GM19099 (cell line): Measurements from ENCODE around the gene MAML2.

Experiments
- POLR2A ChIP-seq: IDR thresholded peaks from 3 replicates; pipeline ENCODE4 v1.6.1; 2011; ENCODE audit warnings: low read depth; ENCODE audit not compliant: insufficient read length; ENCODE audit errors: extremely low read depth

The MAML2 gene

GRCh38 chr11:96145163-96145585, 197.8 kb downstream of the MAML2 start:
- no peak for TF ChIP-seq POLR2A

GRCh38 chr11:96144553-96144952, 198.4 kb downstream of the MAML2 start:
- no peak for TF ChIP-seq POLR2A

GRCh38 chr11:96143041-96143521, 199.9 kb downstream of the MAML2 start:
- TF ChIP-seq POLR2A: no peak

- no peak for TF ChIP-seq POLR2A
Measured at GRCh38 chr11:96141626-96142025, 201.4 kb downstream of the MAML2 start.

GRCh38 chr11:96139691-96140090, 203.3 kb downstream of the MAML2 start:
- no peak for TF ChIP-seq POLR2A

GRCh38 chr11:96137373-96137772, 205.6 kb downstream of the MAML2 start:
- no peak for TF ChIP-seq POLR2A

- TF ChIP-seq POLR2A: no peak
Measured at GRCh38 chr11:96136613-96137298, 206.2 kb downstream of the MAML2 start.

GRCh38 chr11:96134602-96135001, 208.4 kb downstream of the MAML2 start:
- no peak for TF ChIP-seq POLR2A

- TF ChIP-seq POLR2A: no peak
Measured at GRCh38 chr11:96132437-96132836, 210.6 kb downstream of the MAML2 start.

GRCh38 chr11:96130061-96130620, 212.9 kb downstream of the MAML2 start:
- no peak for TF ChIP-seq POLR2A

GRCh38 chr11:96127596-96127959, 215.4 kb downstream of the MAML2 start:
- no peak for TF ChIP-seq POLR2A

- no peak for TF ChIP-seq POLR2A
Measured at GRCh38 chr11:96126917-96127595, 215.9 kb downstream of the MAML2 start.

GRCh38 chr11:96125400-96125799, 217.6 kb downstream of the MAML2 start:
- no peak for TF ChIP-seq POLR2A

GRCh38 chr11:96124155-96124554, 218.8 kb downstream of the MAML2 start:
- no peak for TF ChIP-seq POLR2A

GRCh38 chr11:96123301-96123700, 219.7 kb downstream of the MAML2 start:
- TF ChIP-seq POLR2A: no peak

- no peak for TF ChIP-seq POLR2A
Measured at GRCh38 chr11:96122601-96123074, 220.4 kb downstream of the MAML2 start.
